Loucy (cell line): ENCODE results near the gene PKP1.

Experiments used
- H2AFZ ChIP-seq: fragments of 200-600 bp; sonication (generic); 2 replicates; pipeline ENCODE4 v1.6.0; 2016; ENCODE audit warnings: antibody characterized with exemption, mild to moderate bottlenecking, low read length, moderate library complexity
- H3F3A ChIP-seq: fragments of 200-600 bp; 2 replicates; pipeline ENCODE4 v1.6.0; 2016; ENCODE audit warnings: antibody characterized with exemption, low read depth, mild to moderate bottlenecking
- H3K27me3 ChIP-seq: fragments of 200-600 bp; sonication (generic); 2 replicates; pipeline ENCODE4 v1.6.1; 2014; ENCODE audit warnings: low read length, mild to moderate bottlenecking; ENCODE audit not compliant: insufficient read depth, poor library complexity, severe bottlenecking
- H3K36me3 ChIP-seq: fragments of 200-600 bp; sonication (generic); 2 replicates; pipeline ENCODE4 v1.6.1; 2016; ENCODE audit warnings: low read length; ENCODE audit not compliant: insufficient read depth
- H3K4me1 ChIP-seq: fragments of 200-600 bp; sonication (generic); 2 replicates; pipeline ENCODE4 v1.5.1; 2014; ENCODE audit warnings: low read length, mild to moderate bottlenecking; ENCODE audit not compliant: insufficient read depth, poor library complexity, severe bottlenecking
- H3K4me2 ChIP-seq: fragments of 200-600 bp; sonication (generic); 2 replicates; pipeline ENCODE4 v1.6.0; 2014; ENCODE audit warnings: antibody characterized with exemption, low read length, low read depth, mild to moderate bottlenecking; ENCODE audit not compliant: poor library complexity, severe bottlenecking
- H3K4me3 ChIP-seq: fragments of 200-600 bp; sonication (generic); 2 replicates; pipeline ENCODE4 v1.5.1; 2014; ENCODE audit warnings: low read length, mild to moderate bottlenecking, mixed read lengths; ENCODE audit not compliant: poor library complexity, severe bottlenecking
- H3K79me2 ChIP-seq: fragments of 200-600 bp; sonication (generic); 2 replicates; pipeline ENCODE4 v1.6.1; 2014; ENCODE audit warnings: low read length; ENCODE audit not compliant: insufficient read depth
- H3K9ac ChIP-seq: fragments of 200-600 bp; sonication (generic); 2 replicates; pipeline ENCODE4 v1.6.0; 2014; ENCODE audit warnings: mild to moderate bottlenecking, low read depth, low read length, moderate library complexity; ENCODE audit not compliant: poor library complexity, severe bottlenecking
- H3K9me2 ChIP-seq: fragments of 200-600 bp; sonication (generic); replicated peaks from 2 replicates; pipeline ENCODE4 v1.6.1; 2016; ENCODE audit warnings: low read depth, low read length, mixed read lengths
- H3K9me3 ChIP-seq: fragments of 200-600 bp; sonication (generic); 2 replicates; pipeline ENCODE4 v1.6.1; 2014; ENCODE audit warnings: mild to moderate bottlenecking, antibody characterized with exemption, low read length, low read depth; ENCODE audit not compliant: insufficient read depth
- H4K20me1 ChIP-seq: fragments of 200-600 bp; sonication (generic); 2 replicates; pipeline ENCODE4 v1.6.0; 2014; ENCODE audit warnings: antibody characterized with exemption, low read length, mild to moderate bottlenecking; ENCODE audit not compliant: insufficient read depth, poor library complexity, severe bottlenecking
- CTCF ChIP-seq: fragments of 200-600 bp; sonication (generic); conservative IDR thresholded peaks from 2 replicates; pipeline ENCODE4 v1.5.1; 2014; ENCODE audit warnings: mild to moderate bottlenecking, antibody characterized with exemption, low read length
- EZH2phosphoT487 ChIP-seq: fragments of 200-600 bp; IDR thresholded peaks from 2 replicates; pipeline ENCODE4 v1.6.1; 2018; ENCODE audit warnings: antibody characterized with exemption, mild to moderate bottlenecking, moderate library complexity, borderline replicate concordance

The PKP1 gene

GRCh38 chr1:201346337-201346939, 63.1 kb downstream of the PKP1 start:
- no peaks in the 10 kb centered on the region for H3K4me1 ChIP-seq
- H4K20me1 ChIP-seq, result no peaks in the 10 kb centered on the region
- no peak overlapping the region for H3K4me2 ChIP-seq
- no peaks in the 10 kb centered on the region for H3K79me2 ChIP-seq
- peaks cover 6% of the 10 kb centered on the region for H3K27me3 ChIP-seq
- H3K9me2 ChIP-seq, result no peaks in the 10 kb centered on the region
- H3F3A ChIP-seq, result no peaks in the 10 kb centered on the region
- TF ChIP-seq EZH2phosphoT487 (no peak), CTCF (peak; percentile 60)
- H3K9ac ChIP-seq, result no peak overlapping the region
- H2AFZ ChIP-seq, result no peak overlapping the region
- H3K9me3 ChIP-seq, result no peaks in the 10 kb centered on the region
- no peaks in the 10 kb centered on the region for H3K36me3 ChIP-seq
- H3K4me3 ChIP-seq, result no peak overlapping the region

- Histone ChIP-seq H3F3A (no peaks in the 10 kb centered on the region), H3K36me3 (no peaks in the 10 kb centered on the region), H3K9ac (no peak overlapping the region), H3K9me2 (no peaks in the 10 kb centered on the region), H3K4me2 (no peak overlapping the region), H3K9me3 (no peaks in the 10 kb centered on the region), H3K4me1 (no peaks in the 10 kb centered on the region), H2AFZ (no peak overlapping the region), H4K20me1 (no peaks in the 10 kb centered on the region), H3K27me3 (peaks cover 3% of the 10 kb centered on the region), H3K79me2 (no peaks in the 10 kb centered on the region), H3K4me3 (no peak overlapping the region)
- no peak for TF ChIP-seq EZH2phosphoT487
- TF ChIP-seq CTCF, result no peak
Observed at GRCh38 chr1:201346987-201347386, 63.7 kb downstream of the PKP1 start.

- Histone ChIP-seq H3F3A (no peaks in the 10 kb centered on the region), H3K27me3 (no peaks in the 10 kb centered on the region), H2AFZ (no peak overlapping the region), H3K4me1 (no peaks in the 10 kb centered on the region), H4K20me1 (no peaks in the 10 kb centered on the region), H3K9me2 (no peaks in the 10 kb centered on the region), H3K4me3 (no peak overlapping the region), H3K36me3 (no peaks in the 10 kb centered on the region), H3K9ac (no peak overlapping the region), H3K79me2 (no peaks in the 10 kb centered on the region), H3K4me2 (no peak overlapping the region), H3K9me3 (no peaks in the 10 kb centered on the region)
- TF ChIP-seq EZH2phosphoT487 (no peak), CTCF (no peak)
Observed at GRCh38 chr1:201347498-201348210, 64.3 kb downstream of the PKP1 start.
